Smooth muscle cell of trachea (primary cell): ENCODE measurements around the gene NUDT4. TPM values are rescaled to one million over a fixed set of nuclear protein-coding genes. Genes with fewer than 3 reads are reported as not detected.

ENCODE experiments used
- total RNA-seq: library from RNA; depleted of rRNA; stranded (reverse); fragments of >200 nt; gene quantifications from 2 replicates; pipeline ENCODE4 v1.2.1, GENCODE V29; 2014

NUDT4 gene
- total RNA-seq: 54.1 and 73.6 TPM in 2 replicates

DNA sequence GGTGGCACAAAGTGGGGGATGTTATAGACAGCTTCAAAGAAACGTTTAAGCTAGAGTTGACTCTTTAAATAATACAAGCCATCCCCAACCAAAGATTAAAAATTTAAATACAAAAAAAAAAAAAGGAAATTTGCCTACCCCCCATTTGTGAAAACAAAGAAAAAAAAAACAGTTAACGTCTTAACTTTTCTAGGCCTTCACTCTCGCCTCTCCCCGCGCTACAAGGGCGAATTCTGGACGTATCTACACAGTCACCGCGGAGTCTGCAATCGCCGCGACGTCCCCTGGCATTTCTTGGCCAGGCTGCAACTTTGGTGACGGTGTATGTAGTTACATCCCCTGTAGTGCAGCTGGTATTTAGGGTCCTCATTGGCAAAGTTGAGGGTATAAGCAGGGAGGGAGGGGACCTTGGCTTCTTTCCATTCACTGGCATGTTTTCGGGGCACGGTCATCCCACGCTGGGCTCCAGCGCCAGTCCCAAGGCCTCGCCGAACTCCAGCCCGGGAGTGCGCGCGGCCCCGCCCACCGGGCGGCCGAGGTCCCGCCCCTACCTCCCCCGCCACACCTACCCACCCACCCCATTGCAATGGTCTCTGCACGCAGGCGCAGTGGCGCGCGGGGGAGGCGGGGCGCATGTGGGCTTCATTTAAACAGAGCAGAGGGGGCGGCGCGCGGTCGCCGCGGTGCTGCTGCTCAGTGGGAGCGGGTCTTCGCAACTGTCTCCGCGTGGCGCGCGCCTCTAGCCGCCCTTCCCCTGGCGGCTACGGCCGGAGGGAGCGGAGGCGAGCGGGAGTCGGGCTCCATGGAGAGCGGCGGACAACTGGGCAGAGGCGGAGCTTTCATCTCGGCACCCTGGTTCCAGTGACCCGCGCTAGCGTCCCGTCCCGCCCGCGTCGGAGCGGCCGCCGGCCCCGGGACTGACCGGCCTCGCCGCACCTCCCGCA is at the start of gene NUDT4:
Gene NUDT4, plus strand, starts transcription at position 674 of the 944 bp plus-strand sequence. CDS start 398 bp downstream, outside the sequence.

DNA sequence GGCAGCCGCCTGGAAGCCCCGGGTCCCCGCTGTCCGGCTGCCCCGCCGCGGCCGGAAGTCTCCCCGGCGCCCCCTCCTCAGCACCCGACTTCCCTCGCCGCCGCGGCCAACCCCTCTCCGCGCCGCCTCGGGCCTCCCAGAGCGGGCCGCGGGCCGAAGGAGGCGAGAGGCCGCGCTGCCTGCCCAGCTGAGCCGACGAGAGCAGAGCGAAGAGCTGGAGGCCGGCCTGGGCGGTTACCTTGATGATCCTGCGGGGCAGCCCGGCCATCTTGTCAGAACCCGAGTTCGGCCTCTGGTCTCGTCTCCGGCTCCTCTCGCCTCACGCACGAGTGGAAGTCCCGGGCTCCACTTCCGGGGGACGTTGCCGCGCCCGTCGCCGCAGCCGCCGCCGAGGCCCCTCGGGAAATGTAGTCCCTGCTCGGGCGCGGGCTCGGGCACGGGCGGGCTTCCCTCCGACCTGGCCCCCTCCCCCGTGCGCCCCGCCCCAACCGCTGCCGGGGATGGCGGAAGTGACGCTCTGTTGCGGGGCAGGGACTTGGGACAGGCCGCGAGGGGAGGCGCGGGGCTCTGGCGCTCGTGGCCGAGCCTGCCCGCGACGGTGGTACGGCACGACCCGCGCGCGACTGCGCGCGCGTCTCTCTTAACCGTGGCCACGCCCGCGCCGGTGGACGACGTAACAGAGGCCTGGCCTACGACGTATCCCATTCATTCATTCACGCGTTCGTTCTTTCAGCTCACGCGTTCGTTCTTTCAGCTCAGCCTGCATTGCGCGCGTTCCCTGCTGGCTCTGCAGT is 64.1 kb downstream of the NUDT4 start, which contains the start of gene UBE2N:
Gene UBE2N, minus strand, starts transcription at position 331 of the 794 bp plus-strand sequence. Its CDS starts 63 bp downstream, at position 268.

Other genes with a start within 250 kb of the NUDT4 start
- 51.1 and 59.1 TPM in 2 replicates for gene UBE2N, start 64.0 kb downstream of the NUDT4 start, total RNA-seq
- 53.1 and 76.8 TPM in 2 replicates for gene MRPL42, start 89.6 kb downstream of the NUDT4 start, total RNA-seq
- 39.0 and 76.2 TPM in 2 replicates for gene SOCS2, start 194.8 kb downstream of the NUDT4 start, total RNA-seq